ENCODE results near the gene GRK5. TPM values are rescaled to one million over a fixed set of nuclear protein-coding genes. Genes with fewer than 3 reads are reported as not detected.

The GRK5 gene
- total RNA-seq, 1 experiment from 2014 or later: 29.0 TPM

GRCh38 chr10:119208553-119208940 is 1.2 kb downstream of the GRK5 start:
- CTCF ChIA-PET: interaction anchor here (0.6 to 0.9 kb wide), 2 partner anchors 30 to 38 kb away, joined by 5 to 17 read pairs; no protein-coding TSS in a partner anchor
- H3K4me3 ChIP-seq (ENCODE audit: low read depth in 2 of 2, low read length in 2 of 2): peak overlapping the region; percentile 80 to 94
- no TSS peak for BruUV-seq (replicated peaks)
- intact Hi-C loops (cut with micrococcal nuclease; ENCODE audit: unreplicated experiment) (loop anchor here (5.0 kb wide), 2 partner anchors 44 to 84 kb away; no protein-coding TSS in a partner anchor), in situ Hi-C loops (cut with HindIII; ENCODE audit: low pct_unique_long_range_greater_than_20kb, low sequenced_read_pairs) (no loop called here)
- DNase-seq (ENCODE audit: low read depth, low spot score): no peak
- H3K27ac ChIP-seq (ENCODE audit: low read length): peak overlapping the region; percentile 79
- TF ChIP-seq SIN3A (IDR thresholded peaks at IDR 0.05; ENCODE audit: borderline replicate concordance, insufficient read depth, low read depth, low read length) (no peak), POLR2AphosphoS5 (IDR thresholded peaks at IDR 0.05; ENCODE audit: low read depth, low read length) (no peak), CTCF (IDR thresholded peaks at IDR 0.05) (no peak), TCF7L2 (IDR thresholded peaks at IDR 0.05; ENCODE audit: low read depth, low read length) (no peak), REST (IDR thresholded peaks at IDR 0.05; ENCODE audit: insufficient read depth in 1 of 2, low read depth in 2 of 2, low read length in 1 of 2) (no peak)
- POLR2A ChIA-PET: interaction anchor here (0.6 kb wide), 1 partner anchor 209 kb away, joined by 3 read pairs; no protein-coding TSS in a partner anchor
- H3K36me3 ChIP-seq (ENCODE audit: control insufficient read depth, insufficient read depth, low read length): no peaks in the 10 kb centered on the region
- peaks cover 40% of the 10 kb centered on the region for H3K4me1 ChIP-seq (ENCODE audit: control insufficient read depth, insufficient read depth, low read length)
- no peak for ATAC-seq
- no peaks in the 10 kb centered on the region for H3K27me3 ChIP-seq (ENCODE audit: control insufficient read depth, insufficient read depth, low read length)
- H3K9me3 ChIP-seq (ENCODE audit: control insufficient read depth, insufficient read depth, low read depth, low read length): no peaks in the 10 kb centered on the region

GRCh38 chr10:119209035-119209735 is 1.8 kb downstream of the GRK5 start:
- H3K4me1 ChIP-seq (ENCODE audit: control insufficient read depth, insufficient read depth, low read length): peaks cover 41% of the 10 kb centered on the region
- H3K27me3 ChIP-seq (ENCODE audit: control insufficient read depth, insufficient read depth, low read length): no peaks in the 10 kb centered on the region
- no peak for TF ChIP-seq TCF7L2 (IDR thresholded peaks at IDR 0.05; ENCODE audit: low read depth, low read length)
- TF ChIP-seq CTCF (IDR thresholded peaks at IDR 0.05): peak; percentile 97
- H3K9me3 ChIP-seq (ENCODE audit: control insufficient read depth, insufficient read depth, low read depth, low read length): no peaks in the 10 kb centered on the region
- ATAC-seq (no peak), DNase-seq (ENCODE audit: low read depth, low spot score) (no peak)
- in situ Hi-C loops (cut with HindIII; ENCODE audit: low pct_unique_long_range_greater_than_20kb, low sequenced_read_pairs): no loop called here
- H3K27ac ChIP-seq (ENCODE audit: low read length): peak overlapping the region; percentile 79
- peak overlapping the region; percentile 80 to 94 for H3K4me3 ChIP-seq (ENCODE audit: low read depth in 2 of 2, low read length in 2 of 2)
- H3K36me3 ChIP-seq (ENCODE audit: control insufficient read depth, insufficient read depth, low read length): no peaks in the 10 kb centered on the region
- intact Hi-C loops (cut with micrococcal nuclease; ENCODE audit: unreplicated experiment): loop anchor here (5.0 kb wide), 2 partner anchors 43 to 83 kb away; no protein-coding TSS in a partner anchor
- BruUV-seq (replicated peaks): no TSS peak
- POLR2A ChIA-PET: interaction anchor here (0.6 kb wide), 2 partner anchors 209 to 333 kb away, joined by 3 to 6 read pairs; partner anchors contain the start of gene RGS10
- CTCF ChIA-PET: interaction anchor here (0.5 to 1.3 kb wide), 15 partner anchors 10 to 1128 kb away, joined by 3 to 17 read pairs (median 5); no protein-coding TSS in a partner anchor

Data from Panc1 (cell line).